ENCODE data around the gene CLEC2D. TPM values are rescaled to one million over a fixed set of nuclear protein-coding genes. Genes with fewer than 3 reads are reported as not detected.

Gene CLEC2D
- total and polyA plus RNA-seq, 4 experiments from 2014 or later: 241 to 297 (median 291) TPM

- peak overlapping the region in 6 of 8 donors; percentile 1 to 74 (median 14) for H3K4me3 Mint-ChIP-seq
- H3K27ac Mint-ChIP-seq: peak overlapping the region in 6 of 7 donors; percentile 5 to 94 (median 88)
- H3K27me3 Mint-ChIP-seq: no peaks in the 10 kb centered on the region
- peaks cover 48 to 89% (median 72%) of the 10 kb centered on the region in 4 donors for H3K4me1 Mint-ChIP-seq
- Histone ChIP-seq H3K9me3 (ENCODE audit: control insufficient read depth in 1 of 2, low read length in 2 of 2) (no peaks in the 10 kb centered on the region), H3K4me3 (ENCODE audit: low read length in 2 of 2) (no peak overlapping the region), H3K4me1 (ENCODE audit: insufficient read depth, low read length) (peaks cover 71% of the 10 kb centered on the region), H3K27me3 (ENCODE audit: insufficient read depth, low read length) (no peaks in the 10 kb centered on the region), H3K27ac (ENCODE audit: low read depth, low read length) (no peak overlapping the region), H3K36me3 (ENCODE audit: insufficient read depth, low read length) (no peaks in the 10 kb centered on the region)
- POLR2A ChIA-PET (ENCODE audit: partially characterized antibody): interaction anchor here (0.9 to 10.3 kb wide), 15 partner anchors 14 to 163 kb away, joined by 3 to 120 read pairs (median 3); partner anchors contain the start of gene CLEC2D
- intact Hi-C loops (cut with micrococcal nuclease): loop anchor here (1.0 to 5.0 kb wide), 6 partner anchors 12 to 303 kb away; no protein-coding TSS in a partner anchor
- CTCF ChIA-PET (ENCODE audit: partially characterized antibody): interaction anchor here (0.7 to 12.5 kb wide), 23 partner anchors 10 to 306 kb away, joined by 3 to 234 read pairs (median 5); partner anchors contain the start of gene CD69
- H3K36me3 Mint-ChIP-seq: peaks cover 4 to 11% of the 10 kb centered on the region in 2 donors
- H3K9me3 Mint-ChIP-seq: peaks cover 0 to 7% (median 0%) of the 10 kb centered on the region in 8 donors
- no peak for DNase-seq
Measured at GRCh38 chr12:9634969-9635754, 34.4 kb upstream of the CLEC2D start.

GRCh38 chr12:9636150-9636850 lies 33.2 kb upstream of the CLEC2D start:
- intact Hi-C loops (cut with micrococcal nuclease): no loop called here
- H3K9me3 ChIP-seq (ENCODE audit: control insufficient read depth in 1 of 2, low read length in 2 of 2): no peaks in the 10 kb centered on the region
- peak overlapping the region; percentile 66 to 94 (median 88) for H3K27ac Mint-ChIP-seq
- ChIA-PET POLR2A (ENCODE audit: partially characterized antibody) (interaction anchor here (1.0 to 10.3 kb wide), 10 partner anchors 13 to 106 kb away, joined by 3 to 120 read pairs (median 6); no protein-coding TSS in a partner anchor), CTCF (ENCODE audit: partially characterized antibody) (interaction anchor here (0.9 to 12.5 kb wide), 10 partner anchors 11 to 307 kb away, joined by 3 to 234 read pairs (median 15); no protein-coding TSS in a partner anchor)
- H3K4me1 Mint-ChIP-seq: peaks cover 48 to 78% (median 67%) of the 10 kb centered on the region in 4 donors
- no peak for DNase-seq
- no peaks in the 10 kb centered on the region for H3K27me3 Mint-ChIP-seq
- peaks cover 0 to 4% (median under 1%) of the 10 kb centered on the region in 8 donors for H3K9me3 Mint-ChIP-seq
- H3K27ac ChIP-seq (ENCODE audit: low read depth, low read length): no peak overlapping the region
- H3K36me3 Mint-ChIP-seq: peaks cover 6% of the 10 kb centered on the region in 2 donors
- no peaks in the 10 kb centered on the region for H3K36me3 ChIP-seq (ENCODE audit: insufficient read depth, low read length)
- H3K4me3 ChIP-seq (ENCODE audit: low read length in 2 of 2): no peak overlapping the region
- H3K4me1 ChIP-seq (ENCODE audit: insufficient read depth, low read length): peaks cover 71% of the 10 kb centered on the region
- H3K4me3 Mint-ChIP-seq: peak overlapping the region in 3 of 8 donors; percentile 0 to 45 (median 2)
- H3K27me3 ChIP-seq (ENCODE audit: insufficient read depth, low read length): no peaks in the 10 kb centered on the region

GRCh38 chr12:9636851-9637206 lies 32.7 kb upstream of the CLEC2D start:
- no peak for DNase-seq
- Mint-ChIP-seq H3K4me3 (no peak overlapping the region), H3K4me1 (peaks cover 47 to 77% (median 63%) of the 10 kb centered on the region in 4 donors)

GRCh38 chr12:9640024-9640423 lies 29.5 kb upstream of the CLEC2D start:
- H3K4me1 Mint-ChIP-seq: peaks cover 48 to 70% (median 58%) of the 10 kb centered on the region in 4 donors
- Histone ChIP-seq H3K4me1 (ENCODE audit: insufficient read depth, low read length) (peaks cover 58% of the 10 kb centered on the region), H3K36me3 (ENCODE audit: insufficient read depth, low read length) (no peaks in the 10 kb centered on the region), H3K27ac (ENCODE audit: low read depth, low read length) (no peak overlapping the region), H3K4me3 (ENCODE audit: low read length in 2 of 2) (no peak overlapping the region), H3K9me3 (ENCODE audit: control insufficient read depth in 1 of 2, low read length in 2 of 2) (no peaks in the 10 kb centered on the region), H3K27me3 (ENCODE audit: insufficient read depth, low read length) (no peaks in the 10 kb centered on the region)
- DNase-seq: no peak
- no peaks in the 10 kb centered on the region for H3K27me3 Mint-ChIP-seq
- H3K27ac Mint-ChIP-seq: no peak overlapping the region
- ChIA-PET CTCF (ENCODE audit: partially characterized antibody) (interaction anchor here (2.4 to 12.5 kb wide), 2 partner anchors 68 to 103 kb away, joined by 8 to 234 read pairs; no protein-coding TSS in a partner anchor), POLR2A (ENCODE audit: partially characterized antibody) (interaction anchor here (0.9 to 10.3 kb wide), 4 partner anchors 9 to 68 kb away, joined by 3 to 120 read pairs (median 51); partner anchors contain the start of gene CLEC2D)
- peaks cover 3 to 9% of the 10 kb centered on the region in 2 donors for H3K36me3 Mint-ChIP-seq
- peaks cover 0 to 14% (median 3%) of the 10 kb centered on the region in 8 donors for H3K9me3 Mint-ChIP-seq
- H3K4me3 Mint-ChIP-seq: no peak overlapping the region
- intact Hi-C loops (cut with micrococcal nuclease): no loop called here

More at GRCh38 chr12:9636851-9637206, 32.7 kb upstream of the CLEC2D start:
- H3K27ac Mint-ChIP-seq: peak overlapping the region in 5 of 7 donors; percentile 4 to 76 (median 31)
- no peaks in the 10 kb centered on the region for H3K27me3 Mint-ChIP-seq
- no peak overlapping the region for H3K27ac ChIP-seq (ENCODE audit: low read depth, low read length)
- peaks cover 71% of the 10 kb centered on the region for H3K4me1 ChIP-seq (ENCODE audit: insufficient read depth, low read length)
- ChIA-PET POLR2A (ENCODE audit: partially characterized antibody) (interaction anchor here (1.4 to 10.3 kb wide), 6 partner anchors 12 to 105 kb away, joined by 3 to 120 read pairs (median 24); partner anchors contain the start of gene CLEC2D), CTCF (ENCODE audit: partially characterized antibody) (interaction anchor here (0.9 to 12.5 kb wide), 5 partner anchors 29 to 162 kb away, joined by 3 to 234 read pairs (median 39); no protein-coding TSS in a partner anchor)
- H3K4me3 ChIP-seq (ENCODE audit: low read length in 2 of 2): no peak overlapping the region
- intact Hi-C loops (cut with micrococcal nuclease): no loop called here
- no peaks in the 10 kb centered on the region for H3K27me3 ChIP-seq (ENCODE audit: insufficient read depth, low read length)
- no peaks in the 10 kb centered on the region for H3K36me3 ChIP-seq (ENCODE audit: insufficient read depth, low read length)
- no peaks in the 10 kb centered on the region for H3K9me3 ChIP-seq (ENCODE audit: control insufficient read depth in 1 of 2, low read length in 2 of 2)
- H3K36me3 Mint-ChIP-seq: peaks cover 6% of the 10 kb centered on the region in 2 donors
- peaks cover 0 to 3% (median 2%) of the 10 kb centered on the region in 8 donors for H3K9me3 Mint-ChIP-seq

- intact Hi-C loops (cut with micrococcal nuclease): no loop called here
- POLR2A ChIA-PET (ENCODE audit: partially characterized antibody): interaction anchor here (0.8 to 1.3 kb wide), 5 partner anchors 10 to 59 kb away, joined by 3 read pairs; no protein-coding TSS in a partner anchor
Measured at GRCh38 chr12:9642606-9643265, 26.8 kb upstream of the CLEC2D start.

GRCh38 chr12:9643266-9643660 lies 26.2 kb upstream of the CLEC2D start:
- peaks cover 53% of the 10 kb centered on the region for H3K4me1 ChIP-seq (ENCODE audit: insufficient read depth, low read length)
- H3K27me3 Mint-ChIP-seq: no peaks in the 10 kb centered on the region
- H3K4me3 Mint-ChIP-seq: peak overlapping the region in 4 of 8 donors; percentile 17 to 75 (median 47)
- intact Hi-C loops (cut with micrococcal nuclease): no loop called here
- H3K36me3 ChIP-seq (ENCODE audit: insufficient read depth, low read length): no peaks in the 10 kb centered on the region
- ChIA-PET POLR2A (ENCODE audit: partially characterized antibody) (interaction anchor here (0.8 to 1.3 kb wide), 5 partner anchors 10 to 59 kb away, joined by 3 read pairs; no protein-coding TSS in a partner anchor), CTCF (ENCODE audit: partially characterized antibody) (no interaction called here)
- DNase-seq: no peak
- no peak overlapping the region for H3K4me3 ChIP-seq (ENCODE audit: low read length in 2 of 2)
- H3K36me3 Mint-ChIP-seq: peaks cover 3 to 14% of the 10 kb centered on the region in 2 donors
- no peak overlapping the region for H3K27ac ChIP-seq (ENCODE audit: low read depth, low read length)
- H3K9me3 Mint-ChIP-seq: peaks cover 3 to 18% (median 7%) of the 10 kb centered on the region in 8 donors
- H3K9me3 ChIP-seq (ENCODE audit: control insufficient read depth in 1 of 2, low read length in 2 of 2): peaks cover 0 to 3% of the 10 kb centered on the region in 2 donors
- peaks cover 39 to 58% (median 49%) of the 10 kb centered on the region in 4 donors for H3K4me1 Mint-ChIP-seq
- no peaks in the 10 kb centered on the region for H3K27me3 ChIP-seq (ENCODE audit: insufficient read depth, low read length)
- H3K27ac Mint-ChIP-seq: peak overlapping the region in 3 of 7 donors; percentile 57 to 86 (median 65)

More at GRCh38 chr12:9642606-9643265, 26.8 kb upstream of the CLEC2D start:
- peaks cover 57% of the 10 kb centered on the region for H3K4me1 ChIP-seq (ENCODE audit: insufficient read depth, low read length)
- H3K9me3 Mint-ChIP-seq: peaks cover 3 to 18% (median 7%) of the 10 kb centered on the region in 8 donors
- CTCF ChIA-PET (ENCODE audit: partially characterized antibody): no interaction called here
- no peaks in the 10 kb centered on the region for H3K36me3 ChIP-seq (ENCODE audit: insufficient read depth, low read length)
- DNase-seq: no peak
- peaks cover 3 to 11% of the 10 kb centered on the region in 2 donors for H3K36me3 Mint-ChIP-seq
- H3K9me3 ChIP-seq (ENCODE audit: control insufficient read depth in 1 of 2, low read length in 2 of 2): peaks cover 0 to 3% of the 10 kb centered on the region in 2 donors
- no peak overlapping the region for H3K27ac ChIP-seq (ENCODE audit: low read depth, low read length)
- H3K4me3 Mint-ChIP-seq: peak overlapping the region in 2 of 8 donors; percentile 46 to 55
- no peak overlapping the region for H3K4me3 ChIP-seq (ENCODE audit: low read length in 2 of 2)
- H3K27ac Mint-ChIP-seq: peak overlapping the region in 4 of 7 donors; percentile 16 to 64 (median 44)
- H3K27me3 ChIP-seq (ENCODE audit: insufficient read depth, low read length): no peaks in the 10 kb centered on the region
- peaks cover 44 to 63% (median 53%) of the 10 kb centered on the region in 4 donors for H3K4me1 Mint-ChIP-seq
- no peaks in the 10 kb centered on the region for H3K27me3 Mint-ChIP-seq
